ENCODE data around the gene TGDS.

TGDS gene

GRCh38 chr13:94598281-94598680 is 2.3 kb upstream of the TGDS start:
- no peak for DNase-seq

- no peak for DNase-seq
These were observed 621 bp upstream of the TGDS start for GRCh38 chr13:94596575-94596971.

GRCh38 chr13:94595001-94595949 is 677 bp downstream of the TGDS start:
- DNase-seq = peak; percentile 58

- no peak for DNase-seq
These were observed 5.2 kb downstream of the TGDS start for GRCh38 chr13:94590744-94591143.

- DNase-seq = no peak
These were observed 7.4 kb downstream of the TGDS start for GRCh38 chr13:94588541-94588940.

- DNase-seq = no peak
These were observed 9.6 kb downstream of the TGDS start for GRCh38 chr13:94586371-94586770.

- DNase-seq = no peak
These were observed 10.3 kb downstream of the TGDS start for GRCh38 chr13:94585543-94586101.

GRCh38 chr13:94583926-94584325 is 12.0 kb downstream of the TGDS start:
- no peak for DNase-seq

- no peak for DNase-seq
These were observed 16.9 kb downstream of the TGDS start for GRCh38 chr13:94579063-94579462.

GRCh38 chr13:94569615-94570014 is 26.3 kb downstream of the TGDS start:
- no peak for DNase-seq

GRCh38 chr13:94568443-94568842 is 27.5 kb downstream of the TGDS start:
- no peak for DNase-seq

GRCh38 chr13:94567581-94567980 is 28.4 kb downstream of the TGDS start:
- DNase-seq = no peak

GRCh38 chr13:94561126-94561525 is 34.8 kb downstream of the TGDS start:
- DNase-seq = no peak

- DNase-seq = no peak
These were observed 35.8 kb downstream of the TGDS start for GRCh38 chr13:94560116-94560515.

- DNase-seq = no peak
These were observed 36.6 kb downstream of the TGDS start for GRCh38 chr13:94559222-94559795.

- DNase-seq = no peak
These were observed 37.2 kb downstream of the TGDS start for GRCh38 chr13:94558716-94559115.

GRCh38 chr13:94557684-94558235 is 38.2 kb downstream of the TGDS start:
- DNase-seq = no peak

- DNase-seq = peak; percentile 54
These were observed 39.3 kb downstream of the TGDS start for GRCh38 chr13:94556621-94557020.

GRCh38 chr13:94556041-94556440 is 39.9 kb downstream of the TGDS start:
- DNase-seq = no peak

- DNase-seq = no peak
These were observed 42.2 kb downstream of the TGDS start for GRCh38 chr13:94553766-94554165.

GRCh38 chr13:94552095-94552494 is 43.9 kb downstream of the TGDS start:
- no peak for DNase-seq

- DNase-seq = peak; percentile 91
These were observed 45.8 kb downstream of the TGDS start for GRCh38 chr13:94550062-94550738.

Data from NCI-H69 (cell line).